ENCODE data around the gene PRDM7.

PRDM7 gene

GRCh38 chr16:90033387-90033786 is 43.7 kb downstream of the PRDM7 start:
- DNase-seq, result no peak

DNA sequence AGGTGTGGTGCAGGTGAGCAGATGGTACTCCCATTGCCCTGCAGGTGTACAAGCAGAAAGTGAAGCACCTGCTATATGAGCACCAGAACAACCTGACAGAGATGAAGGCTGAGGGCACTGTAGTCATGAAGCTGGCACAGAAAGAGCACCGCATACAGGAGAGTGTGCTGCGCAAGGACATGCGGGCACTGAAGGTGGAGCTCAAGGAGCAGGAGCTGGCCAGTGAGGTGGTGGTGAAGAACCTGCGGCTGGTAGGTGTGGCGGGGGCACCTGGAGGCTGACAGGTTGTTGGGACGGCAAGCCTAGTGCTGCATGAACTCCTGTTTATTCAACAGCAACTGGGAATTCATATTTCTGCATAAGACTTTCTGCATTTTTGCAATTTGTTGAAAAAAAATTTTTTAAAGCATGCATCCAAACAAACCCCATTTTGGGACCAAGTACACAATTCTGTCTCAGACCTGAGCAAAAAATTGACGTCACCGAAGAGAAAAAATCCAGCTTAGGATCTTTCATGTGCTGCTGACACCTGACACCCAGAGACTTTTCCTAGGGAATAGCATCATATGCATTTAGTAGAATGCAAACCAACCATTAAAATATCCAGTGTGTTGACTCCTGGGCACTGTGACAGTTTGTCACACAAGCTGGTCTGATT is 44.3 kb downstream of the PRDM7 start:
- no peak for DNase-seq

GRCh38 chr16:90031931-90032673 is 45.0 kb downstream of the PRDM7 start:
- DNase-seq, result peak; percentile 30 to 53 (median 47)

GRCh38 chr16:90031186-90031930 is 45.8 kb downstream of the PRDM7 start:
- DNase-seq, result no peak

DNA sequence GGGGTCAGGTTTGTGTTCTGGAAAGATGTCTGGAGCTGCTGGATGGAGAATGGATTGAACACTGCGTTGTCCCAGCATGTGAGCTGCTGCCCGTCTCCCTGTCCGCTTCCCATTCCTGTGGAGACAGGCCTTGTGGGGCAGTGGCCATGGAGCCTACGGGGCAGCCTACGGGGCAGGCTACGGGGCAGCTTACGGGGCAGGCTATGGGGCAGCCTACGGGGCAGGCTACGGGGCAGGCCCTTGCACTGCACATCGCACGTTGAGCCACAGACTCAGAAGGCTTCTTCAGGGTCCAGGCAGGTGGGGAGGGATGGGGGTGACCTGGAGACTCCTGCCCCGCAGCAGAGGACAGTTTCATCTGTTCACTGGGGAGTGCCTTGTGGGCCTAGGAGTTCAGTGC is 48.1 kb downstream of the PRDM7 start:
- DNase-seq, result no peak

DNA sequence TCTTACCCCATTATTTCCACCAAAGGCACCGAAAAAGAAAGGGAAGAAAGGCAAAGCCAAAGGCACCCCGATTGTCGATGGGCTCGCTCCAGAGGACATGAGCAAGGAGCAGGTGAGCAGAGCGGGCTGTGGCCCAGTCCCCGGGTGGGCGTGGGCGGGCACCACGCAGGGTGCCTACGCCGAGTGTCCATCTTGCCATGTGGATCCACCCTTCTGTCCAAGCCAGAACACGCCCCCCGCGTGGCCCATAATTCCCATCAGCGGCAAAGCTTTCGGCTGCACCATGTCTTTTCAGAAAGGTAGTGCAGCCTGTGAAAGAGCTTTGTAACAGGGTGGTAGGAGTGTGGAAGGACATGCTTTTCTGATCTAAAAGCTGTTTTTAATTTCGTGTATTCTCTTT is 49.5 kb downstream of the PRDM7 start:
- no peak for DNase-seq

- DNase-seq, result peak; percentile 31 to 46 (median 31)
Measured at GRCh38 chr16:90026135-90026534, 51.0 kb downstream of the PRDM7 start.

- DNase-seq, result no peak
Measured at GRCh38 chr16:90023078-90023447, 54.1 kb downstream of the PRDM7 start.

DNA sequence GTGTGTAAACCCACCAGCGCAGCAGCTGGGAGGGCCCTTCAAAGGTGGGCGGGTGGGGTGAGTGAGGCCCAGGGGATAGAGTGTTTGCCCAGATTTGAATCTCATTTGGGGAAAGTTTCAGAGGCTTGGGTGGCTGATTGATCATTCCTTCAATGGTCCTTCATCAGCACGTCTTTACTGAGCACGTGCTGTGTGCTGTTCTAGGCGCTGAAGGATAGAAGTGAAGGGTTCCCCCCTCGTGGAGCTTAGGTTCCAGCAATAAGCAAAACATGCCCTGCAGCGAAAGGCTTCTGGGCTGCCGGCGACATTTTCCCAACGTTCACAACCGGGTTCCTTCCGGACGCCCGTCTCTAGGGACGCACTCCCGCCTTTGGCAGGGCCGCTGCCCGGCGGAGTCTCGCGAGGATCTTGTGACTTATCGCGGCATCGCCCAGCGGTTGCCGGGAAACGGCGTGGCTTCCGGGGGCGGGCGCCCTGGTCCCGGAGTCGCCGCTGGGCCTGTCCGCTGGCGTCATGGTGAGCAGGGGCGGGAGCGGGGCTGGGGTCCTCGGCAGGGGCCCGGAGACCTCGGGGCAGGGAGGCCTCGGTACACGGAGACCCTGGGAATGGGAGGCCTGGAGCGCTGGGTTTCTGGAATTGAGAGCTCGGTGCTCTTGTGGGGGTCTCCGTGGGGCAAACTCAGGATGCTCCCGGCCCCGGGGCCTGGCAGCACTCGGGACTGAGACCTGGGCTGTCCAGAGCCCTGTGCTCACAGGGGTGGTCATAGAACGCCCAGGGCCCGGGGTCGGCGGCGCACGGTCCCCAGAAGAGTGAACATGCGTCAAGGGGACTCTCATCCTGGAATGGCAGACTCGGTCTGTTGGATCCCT is 54.7 kb downstream of the PRDM7 start:
- DNase-seq, result peak; percentile 91 to 97 (median 97)

DNA sequence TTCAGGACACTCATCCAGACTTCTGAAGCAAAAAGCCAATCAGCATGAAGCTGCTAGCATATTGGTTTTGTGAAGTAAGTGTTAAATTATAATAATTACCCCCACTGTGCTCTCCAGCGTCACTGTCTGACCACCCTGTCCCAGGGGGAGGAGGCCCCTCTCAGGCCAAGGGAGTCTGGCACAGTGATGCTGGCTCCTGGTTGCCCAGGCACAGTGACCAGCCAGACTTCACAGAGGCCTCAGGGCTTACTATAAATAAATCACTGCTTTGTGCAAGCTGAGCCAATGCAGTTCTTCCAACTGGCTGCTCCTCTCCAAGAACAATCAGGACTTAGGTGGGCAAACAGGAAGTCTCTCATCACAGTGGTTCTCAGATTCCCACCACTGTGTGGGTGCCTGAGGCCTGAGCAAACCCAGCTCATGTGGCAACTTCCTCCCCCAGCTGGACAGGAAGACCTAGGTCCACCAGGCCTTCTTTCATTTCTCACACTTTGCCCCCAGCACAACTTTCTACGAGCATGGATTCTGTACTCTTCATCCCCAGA is 56.2 kb downstream of the PRDM7 start:
- peak; percentile 50 to 64 (median 54) for DNase-seq

DNA sequence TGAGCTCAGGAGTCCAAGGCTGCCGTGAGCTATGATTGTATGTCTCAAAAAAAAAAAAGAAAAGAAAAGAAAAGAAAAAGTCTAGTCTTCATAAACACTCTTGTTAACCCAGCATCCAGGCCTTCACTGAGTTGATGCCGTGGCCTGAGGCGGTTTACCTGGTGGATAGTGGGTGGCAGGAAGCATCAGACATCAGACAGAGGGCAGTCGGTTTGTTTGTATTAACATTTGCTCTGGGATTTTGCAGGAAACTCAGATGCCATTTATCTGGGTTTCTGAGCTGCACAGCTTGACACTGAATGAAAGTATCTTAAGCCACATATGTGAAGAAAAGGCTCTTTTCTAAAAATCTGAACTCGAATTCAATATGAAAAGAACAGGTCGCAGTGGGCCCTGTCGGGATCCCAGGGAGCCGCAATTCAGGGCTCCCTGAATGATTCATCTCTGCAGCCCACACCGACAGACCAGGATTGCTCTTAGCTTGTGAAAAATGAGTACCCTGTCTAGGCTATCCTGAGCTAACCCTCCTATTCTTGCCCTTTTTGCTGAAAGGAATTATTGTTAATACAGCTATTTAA is 56.8 kb downstream of the PRDM7 start:
- DNase-seq, result no peak

GRCh38 chr16:90019543-90020259 is 57.4 kb downstream of the PRDM7 start:
- peak in 1 of 3 donors; percentile 46 for DNase-seq

DNA sequence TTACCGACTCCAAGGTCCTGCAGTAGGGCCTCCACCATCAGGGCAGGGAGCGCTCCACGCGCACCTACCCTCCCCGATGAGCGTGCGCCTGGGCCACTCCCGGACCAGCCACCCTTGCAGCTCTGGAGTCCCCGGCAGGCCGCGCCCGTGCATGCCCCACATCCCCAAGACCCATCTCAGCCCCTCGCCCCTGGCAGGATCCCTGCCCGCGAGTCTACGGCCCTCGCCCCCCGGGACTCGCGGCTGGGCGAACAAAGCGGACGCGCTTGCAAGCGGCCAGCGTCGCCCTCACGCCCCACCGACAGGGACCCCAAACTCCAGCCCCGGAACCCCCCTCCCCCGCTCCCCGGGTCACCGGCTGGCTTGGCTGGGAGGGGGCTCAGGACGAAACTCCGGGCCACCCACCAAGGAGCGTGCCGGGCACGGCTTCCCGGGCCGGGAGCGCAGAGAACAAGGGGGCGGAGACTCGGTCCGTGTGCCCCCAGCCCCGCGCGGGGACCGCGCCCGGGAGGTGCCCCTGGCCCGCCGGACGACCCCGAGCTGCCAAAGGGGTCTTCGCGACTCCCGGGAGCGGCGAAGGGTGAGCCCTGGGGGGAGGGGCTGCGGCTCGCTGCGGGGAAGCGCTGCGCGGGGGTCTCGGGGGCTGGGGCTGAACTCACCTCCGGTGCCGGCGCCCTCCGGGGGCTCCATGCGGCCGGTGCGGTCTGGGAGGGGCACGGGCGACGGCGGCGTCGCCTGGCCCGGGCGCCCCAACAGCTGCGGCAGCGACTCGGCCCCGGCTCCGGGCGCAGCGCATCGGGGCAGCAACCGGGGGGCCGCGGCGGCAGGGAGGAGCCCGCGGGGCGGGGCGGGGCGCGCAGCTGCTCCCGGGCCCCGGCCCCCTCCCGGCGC is 58.2 kb downstream of the PRDM7 start, which contains the start of gene DBNDD1:
TSS of gene DBNDD1 (minus strand) at position 805 of the 891 bp plus-strand sequence. CDS start at position 690, 115 bp downstream.
- DNase-seq, result no peak

- no peak for DNase-seq
Measured at GRCh38 chr16:90018297-90018651, 58.9 kb downstream of the PRDM7 start.

- no peak for DNase-seq
Measured at GRCh38 chr16:90016339-90016950, 60.7 kb downstream of the PRDM7 start.

DNA sequence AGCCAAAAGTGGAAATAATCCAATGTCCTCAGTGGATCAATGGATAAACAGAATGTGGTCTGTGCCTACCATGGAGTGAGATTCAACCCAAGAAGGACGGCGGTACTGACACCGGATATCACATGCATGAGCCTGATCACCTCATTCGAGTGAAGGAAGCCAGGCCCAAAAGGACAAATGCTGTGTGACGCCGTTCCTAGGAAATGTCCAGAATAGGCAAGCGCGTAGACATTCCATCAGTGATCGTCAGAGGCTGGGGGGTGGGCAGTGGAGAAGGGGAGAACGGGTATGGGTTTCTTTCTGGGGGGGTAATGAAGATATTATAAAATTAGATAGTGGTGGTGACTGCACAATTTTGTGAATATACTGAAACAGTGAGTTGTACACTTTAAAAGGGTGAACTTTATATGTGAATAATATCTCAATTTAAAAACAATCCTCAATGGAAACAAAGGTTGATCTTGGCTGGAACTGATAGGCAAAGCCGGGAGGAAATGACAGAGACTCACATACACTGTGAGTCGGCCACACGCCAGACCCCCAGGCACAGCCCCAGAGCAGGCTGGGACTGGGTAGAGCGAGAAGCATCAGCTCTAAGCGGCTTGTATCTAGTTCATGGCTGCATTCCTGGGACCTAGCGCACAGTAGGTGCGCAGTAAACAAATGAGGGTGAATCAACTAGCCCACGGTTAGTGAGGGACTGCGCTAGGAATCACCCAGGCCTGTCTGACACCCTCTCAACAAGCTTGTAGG is 61.4 kb downstream of the PRDM7 start:
- no peak for DNase-seq

DNA sequence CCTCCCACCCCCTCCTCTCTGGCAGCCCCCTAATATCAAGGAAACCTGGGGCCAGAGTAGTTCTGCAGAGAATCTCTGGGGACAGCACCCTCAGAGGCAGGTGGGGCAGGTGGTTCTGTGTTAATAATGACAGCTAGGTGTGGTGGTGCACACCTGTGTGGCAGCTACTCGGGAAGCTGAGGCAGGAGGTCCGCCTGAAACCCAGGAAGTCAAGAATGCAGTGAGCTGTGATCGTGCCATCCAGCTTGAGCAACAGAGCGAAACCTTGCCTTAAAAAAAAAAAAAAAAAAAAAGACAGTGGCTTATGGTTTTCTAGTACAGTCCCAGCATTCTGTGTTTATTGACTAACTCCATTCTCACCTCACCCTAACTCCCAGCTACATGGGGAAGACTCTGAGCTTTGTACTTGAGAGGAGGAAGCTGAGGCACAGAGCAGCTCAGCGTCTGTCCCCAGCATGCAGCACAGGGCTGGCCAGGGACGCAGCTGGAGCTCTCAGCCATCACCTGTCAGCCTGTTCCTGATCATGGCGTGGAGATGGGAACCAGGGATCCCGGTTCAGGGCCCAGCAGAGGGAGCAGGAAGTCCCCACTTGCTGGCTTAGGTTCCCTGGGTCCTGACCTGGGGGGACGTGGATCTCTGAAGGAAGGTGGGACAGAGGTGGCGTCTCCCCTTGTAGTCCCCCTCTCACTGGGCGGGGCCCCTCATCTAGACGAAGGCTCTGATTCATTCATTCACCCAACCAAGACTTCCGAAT is 64.0 kb downstream of the PRDM7 start:
- DNase-seq, result no peak

DNA sequence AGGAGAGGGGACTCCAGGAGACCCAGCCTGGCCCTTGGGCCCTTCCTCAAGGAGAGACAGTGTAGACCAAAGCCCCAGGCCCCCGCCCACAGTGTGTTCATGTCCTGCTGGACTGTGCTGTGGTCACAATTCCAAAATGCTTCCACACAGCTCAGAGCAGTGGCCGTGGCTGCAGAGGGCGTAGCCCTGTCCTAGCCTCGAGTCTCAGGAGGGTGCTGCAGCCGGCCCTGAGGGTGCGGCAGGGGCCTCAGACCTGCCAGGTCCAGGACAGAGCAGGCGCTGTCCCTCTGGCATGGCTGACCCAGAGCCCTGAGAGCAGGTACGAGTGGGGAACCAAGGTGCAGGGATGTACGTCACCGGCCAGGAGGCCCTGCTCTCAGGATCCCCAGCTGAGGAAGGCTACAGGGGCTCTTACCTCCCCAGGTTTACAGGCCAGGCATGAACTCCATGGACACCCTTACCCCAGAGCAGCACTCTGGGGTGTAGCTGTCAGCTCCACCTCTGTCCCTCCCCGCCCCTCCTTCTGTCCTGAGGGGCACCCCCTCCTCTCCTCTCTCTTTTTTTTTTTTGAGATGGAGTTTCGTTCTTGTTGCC is 65.1 kb downstream of the PRDM7 start:
- no peak for DNase-seq
